Measurements from ENCODE around the gene MRGPRG.

Gene MRGPRG

DNA sequence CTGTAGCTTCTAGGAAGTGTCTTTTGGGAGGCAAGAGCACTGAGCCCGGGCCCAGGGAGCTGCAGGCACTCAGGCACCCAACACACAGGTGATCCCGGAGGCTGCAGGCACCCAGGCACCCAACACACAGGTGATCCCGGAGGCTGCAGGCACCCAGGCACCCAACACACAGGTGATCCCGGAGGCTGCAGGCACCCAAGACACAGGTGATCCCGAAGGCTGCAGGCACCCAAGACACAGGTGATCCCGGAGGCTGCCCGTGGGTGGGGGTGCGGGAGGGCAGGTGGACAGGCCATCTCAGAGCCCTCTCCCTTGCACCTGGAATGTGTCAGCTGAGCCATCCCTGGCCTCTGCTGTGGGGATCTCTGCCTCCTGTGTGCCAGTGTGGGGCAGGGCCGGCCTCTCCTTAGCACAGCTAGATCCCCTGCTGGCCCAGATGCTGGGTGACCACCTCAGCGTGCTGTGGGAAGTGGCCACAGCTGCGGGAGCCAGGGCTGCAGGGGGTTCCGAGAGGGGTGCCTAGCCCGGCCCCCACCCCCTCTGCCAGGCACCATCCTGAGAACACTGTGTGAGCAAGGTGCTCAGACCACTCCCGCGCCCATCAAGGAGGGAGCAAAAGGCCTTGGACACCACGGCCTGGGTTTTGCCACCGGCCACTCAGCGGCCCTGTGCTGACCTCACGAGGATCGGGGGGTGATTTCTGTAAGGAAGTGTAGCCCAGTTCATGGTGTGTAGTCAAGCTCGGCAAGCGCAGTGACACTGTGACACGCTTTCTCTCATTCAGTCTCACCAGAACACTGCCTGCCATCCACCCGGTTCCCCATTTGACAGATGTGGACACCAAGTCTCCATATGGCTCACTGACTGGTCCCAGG is 14.2 kb downstream of the MRGPRG start:
- DNase-seq: no peak
- TF ChIP-seq, protein P1, sequence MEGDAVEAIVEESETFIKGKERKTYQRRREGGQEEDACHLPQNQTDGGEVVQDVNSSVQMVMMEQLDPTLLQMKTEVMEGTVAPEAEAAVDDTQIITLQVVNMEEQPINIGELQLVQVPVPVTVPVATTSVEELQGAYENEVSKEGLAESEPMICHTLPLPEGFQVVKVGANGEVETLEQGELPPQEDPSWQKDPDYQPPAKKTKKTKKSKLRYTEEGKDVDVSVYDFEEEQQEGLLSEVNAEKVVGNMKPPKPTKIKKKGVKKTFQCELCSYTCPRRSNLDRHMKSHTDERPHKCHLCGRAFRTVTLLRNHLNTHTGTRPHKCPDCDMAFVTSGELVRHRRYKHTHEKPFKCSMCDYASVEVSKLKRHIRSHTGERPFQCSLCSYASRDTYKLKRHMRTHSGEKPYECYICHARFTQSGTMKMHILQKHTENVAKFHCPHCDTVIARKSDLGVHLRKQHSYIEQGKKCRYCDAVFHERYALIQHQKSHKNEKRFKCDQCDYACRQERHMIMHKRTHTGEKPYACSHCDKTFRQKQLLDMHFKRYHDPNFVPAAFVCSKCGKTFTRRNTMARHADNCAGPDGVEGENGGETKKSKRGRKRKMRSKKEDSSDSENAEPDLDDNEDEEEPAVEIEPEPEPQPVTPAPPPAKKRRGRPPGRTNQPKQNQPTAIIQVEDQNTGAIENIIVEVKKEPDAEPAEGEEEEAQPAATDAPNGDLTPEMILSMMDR (IDR thresholded peaks at IDR 0.05; ENCODE audit: low read depth, low read length, missing control alignments): no peak
- in situ Hi-C loops (cut with HindIII; ENCODE audit: low pct_ligation_motif_present, low sequenced_read_pairs): no loop called here

DNA sequence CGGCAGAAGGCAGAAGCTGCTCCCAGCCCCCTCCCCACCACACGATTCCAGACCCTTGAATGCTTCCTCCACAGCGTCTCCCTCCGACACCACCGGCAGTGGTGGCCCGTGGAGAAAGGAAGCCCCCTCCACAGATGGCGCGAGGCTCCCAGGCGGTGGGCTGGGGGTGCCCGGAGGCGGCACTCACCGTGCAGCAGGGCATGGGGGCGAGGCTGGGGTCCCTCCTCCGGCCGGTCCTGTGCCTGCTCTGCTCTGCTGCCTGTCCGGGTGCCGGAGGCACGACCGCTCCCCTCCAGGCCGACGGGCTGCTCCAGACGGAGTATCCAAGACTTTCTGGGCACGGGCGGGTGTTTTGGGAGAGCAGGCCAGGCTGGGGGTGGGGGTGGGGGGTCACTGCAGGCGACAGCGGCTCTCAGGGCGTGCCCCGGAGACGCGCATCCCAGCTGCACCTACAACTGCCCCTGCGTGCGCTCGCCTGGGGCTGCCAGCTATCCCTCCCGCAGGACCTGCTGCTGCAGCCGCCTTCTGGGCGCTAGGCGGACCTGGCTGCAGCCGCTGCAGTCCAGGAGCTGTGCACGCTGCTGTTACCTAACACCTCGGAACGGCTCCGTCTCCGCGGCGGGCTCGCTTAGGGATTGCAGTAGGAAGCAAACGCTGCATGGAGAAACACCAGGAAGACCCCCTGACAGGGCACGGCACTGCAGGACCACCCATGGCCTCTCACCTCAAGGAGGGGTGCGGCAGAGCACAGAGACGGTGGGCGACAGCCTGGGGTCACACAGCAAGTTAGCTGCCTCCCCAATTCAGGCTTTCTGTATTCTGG is 15.2 kb downstream of the MRGPRG start:
- Histone ChIP-seq H3K27ac (no peak overlapping the region), H3K27me3 (replicated peaks) (peaks cover 52% of the 10 kb centered on the region), H3K4me3 (ENCODE audit: low read depth, low read length) (no peak overlapping the region), H3K36me3 (replicated peaks) (no peaks in the 10 kb centered on the region)
- in situ Hi-C loops (cut with HindIII; ENCODE audit: low pct_ligation_motif_present, low sequenced_read_pairs): no loop called here
- TF ChIP-seq, protein P1 (IDR thresholded peaks at IDR 0.05; ENCODE audit: low read depth, low read length, missing control alignments): peak; percentile 15
- DNase-seq: no peak

More for the DNA sequence above, 14.2 kb downstream of the MRGPRG start:
- Histone ChIP-seq H3K36me3 (replicated peaks) (no peaks in the 10 kb centered on the region), H3K27ac (no peak overlapping the region), H3K27me3 (replicated peaks) (peaks cover 52% of the 10 kb centered on the region), H3K4me3 (ENCODE audit: low read depth, low read length) (no peak overlapping the region)

DNA sequence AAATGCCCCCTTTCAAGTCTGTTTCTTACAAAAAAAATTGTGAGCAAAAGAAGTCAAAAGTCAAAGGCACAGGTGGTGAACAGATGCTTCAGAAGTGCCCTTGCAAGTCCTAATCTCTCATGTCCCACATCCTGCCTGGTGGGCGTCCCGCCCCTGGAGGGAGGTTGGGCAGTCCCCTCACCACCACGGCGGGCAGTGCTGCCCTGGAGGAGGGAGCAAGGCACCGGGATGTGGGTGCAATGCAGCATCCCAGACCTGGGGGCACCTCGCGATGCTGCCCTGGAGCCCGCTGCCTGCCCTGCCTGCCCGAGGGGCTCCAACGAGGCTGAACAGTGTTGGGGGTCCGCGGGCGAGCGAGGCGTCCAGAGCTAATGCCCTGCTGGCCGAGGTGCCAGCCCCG is 15.9 kb downstream of the MRGPRG start:
- Histone ChIP-seq H3K4me3 (ENCODE audit: low read depth, low read length) (no peak overlapping the region), H3K27me3 (replicated peaks) (peaks cover 52% of the 10 kb centered on the region), H3K27ac (no peak overlapping the region), H3K36me3 (replicated peaks) (no peaks in the 10 kb centered on the region)
- in situ Hi-C loops (cut with HindIII; ENCODE audit: low pct_ligation_motif_present, low sequenced_read_pairs): no loop called here
- no peak for DNase-seq
- TF ChIP-seq, protein P1 (IDR thresholded peaks at IDR 0.05; ENCODE audit: low read depth, low read length, missing control alignments): no peak

DNA sequence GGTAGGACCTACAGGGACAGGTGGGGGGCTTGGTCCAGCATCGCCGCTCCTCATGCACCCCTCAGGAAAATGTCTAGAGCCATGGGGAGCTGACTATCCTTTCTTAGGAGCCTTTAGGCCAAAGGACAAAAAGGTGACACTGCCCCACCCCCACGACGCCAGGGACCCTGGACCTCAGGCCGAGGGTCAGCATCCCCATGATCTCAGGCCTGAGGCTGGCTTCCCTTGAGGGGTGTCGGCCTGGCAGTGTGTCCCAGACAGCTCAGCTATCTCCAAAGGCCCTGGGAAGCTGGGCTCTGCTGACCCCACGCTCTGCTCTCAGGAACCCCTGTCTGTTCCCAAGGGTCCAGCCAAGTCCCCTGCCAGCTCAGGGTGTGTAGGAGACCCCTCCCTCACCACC is 16.3 kb downstream of the MRGPRG start:
- H3K27ac ChIP-seq: no peak overlapping the region
- H3K4me3 ChIP-seq (ENCODE audit: low read depth, low read length): no peak overlapping the region
- H3K27me3 ChIP-seq (replicated peaks): peaks cover 54% of the 10 kb centered on the region
- in situ Hi-C loops (cut with HindIII; ENCODE audit: low pct_ligation_motif_present, low sequenced_read_pairs): no loop called here
- no peaks in the 10 kb centered on the region for H3K36me3 ChIP-seq (replicated peaks)
- TF ChIP-seq, protein P1 (IDR thresholded peaks at IDR 0.05; ENCODE audit: low read depth, low read length, missing control alignments): no peak
- DNase-seq: no peak

DNA sequence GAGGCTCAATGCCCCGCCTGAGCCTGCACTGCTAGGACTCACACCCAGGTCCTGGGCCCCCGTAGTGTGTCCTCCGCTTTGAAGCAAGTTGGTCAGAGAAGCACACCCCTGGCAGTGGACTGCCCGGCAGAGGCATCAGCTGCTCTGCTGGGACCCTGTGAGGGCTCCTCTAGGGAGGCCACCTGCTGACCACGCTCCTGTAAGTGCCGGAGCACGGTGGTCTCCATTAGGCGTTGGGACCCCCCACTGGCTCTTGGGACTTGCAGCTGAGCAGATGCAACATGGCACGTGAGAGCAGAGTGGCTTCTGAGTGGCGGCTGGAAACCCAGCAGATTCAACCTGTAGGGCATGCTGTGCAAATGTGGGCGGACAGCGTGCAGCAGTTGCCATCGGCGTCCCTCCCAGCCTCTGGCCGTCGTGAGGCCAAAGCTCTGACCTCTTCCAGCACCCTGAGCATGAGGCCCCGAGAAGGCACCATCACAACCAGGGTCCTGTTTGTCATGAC is 16.9 kb downstream of the MRGPRG start:
- no peak for DNase-seq
- Histone ChIP-seq H3K27me3 (replicated peaks) (peaks cover 54% of the 10 kb centered on the region), H3K36me3 (replicated peaks) (no peaks in the 10 kb centered on the region), H3K4me3 (ENCODE audit: low read depth, low read length) (no peak overlapping the region), H3K27ac (no peak overlapping the region)
- in situ Hi-C loops (cut with HindIII; ENCODE audit: low pct_ligation_motif_present, low sequenced_read_pairs): no loop called here
- TF ChIP-seq, protein P1 (IDR thresholded peaks at IDR 0.05; ENCODE audit: low read depth, low read length, missing control alignments): no peak

Data from brain microvascular endothelial cell (primary cell).